Measurements from ENCODE around the gene CNKSR3.

- no peak for TF ChIP-seq CTCF (IDR thresholded peaks at IDR 0.05)
- no peak for TF ChIP-seq POLR2AphosphoS5 (IDR thresholded peaks at IDR 0.05)
- no peak for TF ChIP-seq EP300 (IDR thresholded peaks at IDR 0.05)
Measured at GRCh38 chr6:154506991-154507898, 3.2 kb downstream of the CNKSR3 start.
